Measurements from ENCODE around the gene SFXN5. TPM values are rescaled to one million over a fixed set of nuclear protein-coding genes. Genes with fewer than 3 reads are reported as not detected.

The SFXN5 gene
- total RNA-seq, 3 donors from 2014 or later (not counting 1 experiment from before 2014, with no cell fraction given) = 15.3 to 22.3 (median 19.8) TPM

GRCh38 chr2:72951303-72952095 is 120.0 kb downstream of the SFXN5 start:
- ATAC-seq = no peak
- Mint-ChIP-seq H3K9me3 (no peaks in the 10 kb centered on the region), H3K36me3 (no peaks in the 10 kb centered on the region), H3K4me1 (peaks cover 25 to 43% of the 10 kb centered on the region in 2 donors), H3K4me3 (no peak overlapping the region), H3K27me3 (ENCODE audit: low read depth in 2 of 2) (no peaks in the 10 kb centered on the region), H3K27ac (no peak overlapping the region)
- intact Hi-C loops (cut with micrococcal nuclease) = no loop called here
- no peak for DNase-seq
- no peak for TF ChIP-seq CTCF (IDR thresholded peaks at IDR 0.05)
- 88% methylated on average over 8 of the region's 8 CpGs for WGBS (ENCODE audit: insufficient coverage)
- Histone ChIP-seq H3K27me3 (ENCODE audit: control insufficient read depth, insufficient read depth, low read length) (no peaks in the 10 kb centered on the region), H3K9me3 (ENCODE audit: control insufficient read depth, insufficient read depth, low read length) (no peaks in the 10 kb centered on the region), H3K4me1 (ENCODE audit: control insufficient read depth, insufficient read depth, low read length) (peaks cover 33% of the 10 kb centered on the region), H3K36me3 (ENCODE audit: control insufficient read depth, insufficient read depth, low read length) (no peaks in the 10 kb centered on the region), H3K27ac (ENCODE audit: low read length) (no peak overlapping the region), H3K4me3 (ENCODE audit: low read length) (no peak overlapping the region)

GRCh38 chr2:72950558-72951255 is 120.8 kb downstream of the SFXN5 start:
- DNase-seq (no peak), ATAC-seq (no peak)
- H3K36me3 Mint-ChIP-seq = no peaks in the 10 kb centered on the region

GRCh38 chr2:72949642-72950041 is 121.9 kb downstream of the SFXN5 start:
- Histone ChIP-seq H3K36me3 (ENCODE audit: control insufficient read depth, insufficient read depth, low read length) (no peaks in the 10 kb centered on the region), H3K4me1 (ENCODE audit: control insufficient read depth, insufficient read depth, low read length) (peaks cover 16% of the 10 kb centered on the region), H3K4me3 (ENCODE audit: low read length) (no peak overlapping the region), H3K27me3 (ENCODE audit: control insufficient read depth, insufficient read depth, low read length) (no peaks in the 10 kb centered on the region), H3K9me3 (ENCODE audit: control insufficient read depth, insufficient read depth, low read length) (no peaks in the 10 kb centered on the region), H3K27ac (ENCODE audit: low read length) (no peak overlapping the region)
- H3K9me3 Mint-ChIP-seq = no peaks in the 10 kb centered on the region
- H3K27me3 Mint-ChIP-seq (ENCODE audit: low read depth in 2 of 2) = no peaks in the 10 kb centered on the region
- no peak for TF ChIP-seq CTCF (IDR thresholded peaks at IDR 0.05)
- no peak overlapping the region for H3K4me3 Mint-ChIP-seq
- no peaks in the 10 kb centered on the region for H3K36me3 Mint-ChIP-seq
- H3K4me1 Mint-ChIP-seq = peaks cover 17 to 26% of the 10 kb centered on the region in 2 donors
- no peak overlapping the region for H3K27ac Mint-ChIP-seq
- 97% methylated on average over 4 of the region's 4 CpGs for WGBS (ENCODE audit: insufficient coverage)
- intact Hi-C loops (cut with micrococcal nuclease) = no loop called here
- no peak for ATAC-seq
- DNase-seq = no peak

More at GRCh38 chr2:72950558-72951255, 120.8 kb downstream of the SFXN5 start:
- Mint-ChIP-seq H3K4me1 (peaks cover 25 to 36% of the 10 kb centered on the region in 2 donors), H3K27ac (no peak overlapping the region), H3K4me3 (no peak overlapping the region), H3K9me3 (no peaks in the 10 kb centered on the region), H3K27me3 (ENCODE audit: low read depth in 2 of 2) (no peaks in the 10 kb centered on the region)
- Histone ChIP-seq H3K27ac (ENCODE audit: low read length) (no peak overlapping the region), H3K36me3 (ENCODE audit: control insufficient read depth, insufficient read depth, low read length) (no peaks in the 10 kb centered on the region), H3K4me3 (ENCODE audit: low read length) (no peak overlapping the region), H3K9me3 (ENCODE audit: control insufficient read depth, insufficient read depth, low read length) (no peaks in the 10 kb centered on the region), H3K4me1 (ENCODE audit: control insufficient read depth, insufficient read depth, low read length) (peaks cover 26% of the 10 kb centered on the region), H3K27me3 (ENCODE audit: control insufficient read depth, insufficient read depth, low read length) (no peaks in the 10 kb centered on the region)
- intact Hi-C loops (cut with micrococcal nuclease) = no loop called here
- TF ChIP-seq CTCF (IDR thresholded peaks at IDR 0.05) = no peak
- WGBS (ENCODE audit: insufficient coverage) = 93% methylated on average over 13 of the region's 13 CpGs
